Skeletal muscle satellite cell (primary cell): ENCODE results near the gene ERFE.

ENCODE experiments used
- H3K27me3 ChIP-seq: 2 replicates; pipeline ENCODE4 v1.7.0; 2013; ENCODE audit warnings: low read length; ENCODE audit not compliant: control insufficient read depth, insufficient read depth
- H3K36me3 ChIP-seq: 2 replicates; pipeline ENCODE4 v1.7.0; 2013; ENCODE audit warnings: mild to moderate bottlenecking, control low read depth, low read length; ENCODE audit not compliant: insufficient read depth
- H3K4me1 ChIP-seq: 2 replicates; pipeline ENCODE4 v1.7.0; 2013; ENCODE audit warnings: low read length; ENCODE audit not compliant: control insufficient read depth, insufficient read depth
- H3K4me2 ChIP-seq: 2 replicates; pipeline ENCODE4 v1.7.0; 2013; ENCODE audit warnings: mild to moderate bottlenecking, low read length
- H3K4me3 ChIP-seq: 2 replicates; pipeline ENCODE4 v1.7.0; 2013; ENCODE audit warnings: low read length
- H3K9ac ChIP-seq: 2 replicates; pipeline ENCODE4 v1.7.0; 2013; ENCODE audit warnings: mild to moderate bottlenecking, low read depth, low read length, moderate library complexity
- H3K9me3 ChIP-seq: replicated peaks from 2 replicates; pipeline ENCODE4 v1.7.0; 2013; ENCODE audit warnings: mild to moderate bottlenecking, control low read depth, low read length

Gene ERFE

DNA sequence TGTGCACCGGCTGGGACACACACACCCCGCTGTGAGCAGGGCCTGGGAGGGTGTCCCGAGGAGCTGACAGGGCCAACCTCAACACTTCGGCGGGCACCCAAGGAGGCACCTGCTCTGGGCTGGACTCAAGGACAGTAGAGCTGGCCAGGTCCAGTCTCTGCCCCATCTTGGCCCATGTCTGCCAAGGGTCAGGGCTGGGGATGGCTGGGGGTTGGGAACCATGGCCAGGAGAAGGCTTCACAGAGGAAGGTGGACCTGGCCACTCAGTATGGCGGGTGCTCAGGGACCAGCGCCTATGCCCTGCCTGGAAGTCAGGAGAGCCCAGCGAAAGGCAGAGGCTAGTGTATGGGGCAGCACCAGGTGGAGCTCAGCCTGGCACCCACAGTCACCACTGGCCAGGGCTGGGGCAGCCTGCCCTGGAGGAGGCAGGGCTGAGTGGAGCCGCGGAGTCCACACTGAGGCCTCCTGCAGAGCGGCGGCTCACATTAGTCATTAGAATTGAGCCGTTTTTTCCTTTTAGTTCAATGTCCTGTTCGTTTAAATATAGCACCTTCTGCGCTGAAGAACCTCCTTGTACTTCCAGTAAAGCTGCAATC, 4.2 kb downstream of the ERFE start:
- H3K4me3 ChIP-seq, result no peak overlapping the region
- H3K4me2 ChIP-seq, result no peak overlapping the region
- H3K36me3 ChIP-seq, result peaks cover 7% of the 10 kb centered on the region
- no peak overlapping the region for H3K9ac ChIP-seq
- no peaks in the 10 kb centered on the region for H3K9me3 ChIP-seq
- no peaks in the 10 kb centered on the region for H3K27me3 ChIP-seq
- peaks cover 26% of the 10 kb centered on the region for H3K4me1 ChIP-seq

- Histone ChIP-seq H3K9me3 (no peaks in the 10 kb centered on the region), H3K4me3 (no peak overlapping the region), H3K4me1 (peaks cover 33% of the 10 kb centered on the region), H3K27me3 (no peaks in the 10 kb centered on the region), H3K9ac (no peak overlapping the region), H3K4me2 (no peak overlapping the region), H3K36me3 (peaks cover 14% of the 10 kb centered on the region)
These were observed 4.9 kb downstream of the ERFE start for GRCh38 chr2:238163481-238164198.

GRCh38 chr2:238164906-238165287, 6.1 kb downstream of the ERFE start:
- H3K27me3 ChIP-seq, result no peaks in the 10 kb centered on the region
- H3K9me3 ChIP-seq, result no peaks in the 10 kb centered on the region
- H3K4me3 ChIP-seq, result no peak overlapping the region
- H3K4me1 ChIP-seq, result peaks cover 37% of the 10 kb centered on the region
- H3K4me2 ChIP-seq, result no peak overlapping the region
- H3K36me3 ChIP-seq, result peaks cover 19% of the 10 kb centered on the region
- no peak overlapping the region for H3K9ac ChIP-seq

DNA sequence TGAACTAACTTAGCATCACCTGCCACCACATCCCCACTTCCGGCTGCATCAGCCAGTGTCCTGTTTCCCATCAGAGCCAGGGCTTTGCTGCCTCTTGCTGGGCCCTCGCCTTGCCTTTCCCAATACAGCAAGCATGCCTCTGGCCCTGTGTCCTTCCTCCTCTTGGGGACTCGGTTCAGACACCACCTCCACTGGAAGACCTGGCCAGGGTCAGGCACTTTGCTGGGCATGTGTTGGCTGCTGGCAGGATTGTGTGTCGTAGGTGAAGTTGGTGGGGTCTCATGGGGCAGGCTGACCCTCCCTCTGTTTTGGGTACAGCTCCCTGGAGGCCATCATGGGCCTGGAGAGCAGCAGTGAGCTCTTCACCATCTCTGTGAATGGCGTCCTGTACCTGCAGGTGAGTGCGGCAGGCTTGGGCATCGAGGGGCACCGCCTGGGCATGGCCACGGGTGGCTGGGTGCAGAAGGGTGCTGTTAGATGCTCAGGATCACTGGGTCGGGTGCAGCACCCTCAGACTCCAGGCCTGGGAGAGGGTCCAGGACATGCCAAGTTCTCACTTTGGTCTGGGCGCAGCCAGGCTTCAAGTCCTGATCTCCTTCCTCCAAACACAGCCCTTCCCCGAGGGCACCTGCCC, 6.6 kb downstream of the ERFE start:
- no peak overlapping the region for H3K9ac ChIP-seq
- H3K27me3 ChIP-seq, result no peaks in the 10 kb centered on the region
- no peak overlapping the region for H3K4me3 ChIP-seq
- no peak overlapping the region for H3K4me2 ChIP-seq
- H3K36me3 ChIP-seq, result peaks cover 21% of the 10 kb centered on the region
- H3K9me3 ChIP-seq, result no peaks in the 10 kb centered on the region
- H3K4me1 ChIP-seq, result peaks cover 37% of the 10 kb centered on the region

DNA sequence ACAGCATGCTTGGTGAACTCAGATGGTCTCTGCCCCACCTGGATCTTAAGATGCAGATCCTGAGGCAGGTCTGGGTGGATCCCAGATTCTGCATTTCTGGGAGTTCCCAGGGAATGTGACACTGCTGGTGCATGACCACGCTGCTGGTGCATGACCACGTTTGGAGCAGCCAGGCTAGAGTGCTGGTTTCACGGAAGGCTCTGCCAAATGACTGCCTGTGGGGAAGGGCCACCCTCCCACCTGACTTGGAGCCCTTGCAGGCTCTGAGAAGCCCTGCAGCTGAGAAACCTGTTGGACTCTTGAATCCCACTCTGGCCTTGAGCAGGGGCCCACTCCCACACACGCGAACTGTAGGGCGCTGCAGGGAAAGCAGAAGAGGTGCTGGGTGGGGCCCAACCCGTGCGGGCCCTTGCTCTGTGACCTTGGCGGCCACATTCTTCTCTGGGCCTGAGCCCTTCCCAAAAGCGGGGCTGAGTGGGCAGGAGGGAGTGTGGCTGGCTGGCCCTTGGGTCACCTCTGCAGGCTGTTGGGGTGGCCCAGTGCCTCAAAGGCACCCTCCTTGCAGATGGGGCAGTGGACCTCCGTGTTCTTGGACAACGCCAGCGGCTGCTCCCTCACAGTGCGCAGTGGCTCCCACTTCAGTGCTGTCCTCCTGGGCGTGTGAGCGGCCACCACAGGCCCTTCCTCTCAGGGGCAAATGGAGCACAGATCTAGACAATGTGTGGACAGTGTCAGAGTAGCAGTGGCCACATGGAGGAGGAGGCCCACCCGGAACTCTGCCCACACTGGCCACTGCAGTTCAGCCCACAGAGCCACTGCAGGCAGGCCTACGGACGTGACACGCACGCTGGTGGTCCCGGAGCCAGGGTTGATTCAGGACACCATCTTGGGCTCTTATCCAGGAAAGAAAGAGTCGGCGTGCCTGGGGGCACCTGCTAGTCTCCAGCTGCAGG, 7.9 kb downstream of the ERFE start:
- H3K36me3 ChIP-seq, result peaks cover 31% of the 10 kb centered on the region
- no peak overlapping the region for H3K4me2 ChIP-seq
- H3K9ac ChIP-seq, result no peak overlapping the region
- H3K4me3 ChIP-seq, result no peak overlapping the region
- no peaks in the 10 kb centered on the region for H3K9me3 ChIP-seq
- no peaks in the 10 kb centered on the region for H3K27me3 ChIP-seq
- H3K4me1 ChIP-seq, result peaks cover 39% of the 10 kb centered on the region

- H3K4me3 ChIP-seq, result no peak overlapping the region
- H3K4me2 ChIP-seq, result no peak overlapping the region
- no peaks in the 10 kb centered on the region for H3K27me3 ChIP-seq
- H3K9ac ChIP-seq, result no peak overlapping the region
- peaks cover 36% of the 10 kb centered on the region for H3K36me3 ChIP-seq
- no peaks in the 10 kb centered on the region for H3K9me3 ChIP-seq
- H3K4me1 ChIP-seq, result peaks cover 41% of the 10 kb centered on the region
These were observed 8.6 kb downstream of the ERFE start for GRCh38 chr2:238167344-238167715.

GRCh38 chr2:238167761-238168160, 9.0 kb downstream of the ERFE start:
- H3K9me3 ChIP-seq, result no peaks in the 10 kb centered on the region
- no peak overlapping the region for H3K4me3 ChIP-seq
- no peaks in the 10 kb centered on the region for H3K27me3 ChIP-seq
- H3K36me3 ChIP-seq, result peaks cover 40% of the 10 kb centered on the region
- peaks cover 41% of the 10 kb centered on the region for H3K4me1 ChIP-seq
- H3K9ac ChIP-seq, result no peak overlapping the region
- no peak overlapping the region for H3K4me2 ChIP-seq

DNA sequence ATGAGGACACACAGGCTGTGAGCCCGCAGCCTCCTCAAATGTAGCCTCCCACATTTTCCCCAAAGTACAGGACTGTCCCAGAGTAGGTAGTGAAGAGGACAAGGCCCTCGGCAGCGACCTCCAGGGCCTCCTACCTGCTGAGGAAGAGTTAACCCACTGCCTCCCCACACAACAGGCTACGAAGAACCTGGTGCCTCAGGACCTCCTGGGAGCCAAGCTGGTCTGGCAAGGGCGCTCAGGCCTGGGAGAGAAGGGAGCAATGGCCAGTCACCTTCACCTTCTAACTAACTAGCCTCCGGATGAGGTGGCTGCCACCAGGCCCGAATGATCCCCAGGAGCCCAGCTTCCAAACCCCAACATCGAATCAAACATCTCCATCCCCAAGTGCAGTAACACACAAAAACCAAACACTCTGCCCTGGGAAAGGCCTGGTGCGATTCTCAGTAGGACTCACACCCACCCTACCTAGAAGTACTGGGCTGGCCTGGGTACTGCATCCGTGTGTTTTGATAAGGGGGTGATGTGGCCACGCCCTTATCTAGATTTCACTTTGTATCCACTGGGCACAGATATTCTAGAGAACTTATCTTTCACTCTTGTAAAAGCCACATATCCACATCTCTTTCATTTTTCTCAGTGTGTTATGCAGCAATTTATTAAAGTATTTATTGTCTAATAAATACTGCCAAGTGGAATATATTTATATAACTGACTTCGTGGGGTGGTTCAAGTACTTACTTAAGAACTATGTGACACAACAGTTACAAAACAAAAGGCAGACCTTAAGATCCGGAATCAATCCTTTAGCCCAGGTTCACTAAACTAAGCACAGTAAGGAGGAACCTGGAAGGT, 9.7 kb downstream of the ERFE start:
- H3K4me2 ChIP-seq, result peak overlapping the region; percentile 77
- H3K9ac ChIP-seq, result peak overlapping the region; percentile 67
- H3K4me3 ChIP-seq, result peak overlapping the region; percentile 25
- peaks cover 41% of the 10 kb centered on the region for H3K4me1 ChIP-seq
- no peaks in the 10 kb centered on the region for H3K9me3 ChIP-seq
- H3K36me3 ChIP-seq, result peaks cover 47% of the 10 kb centered on the region
- no peaks in the 10 kb centered on the region for H3K27me3 ChIP-seq

- H3K36me3 ChIP-seq, result peaks cover 54% of the 10 kb centered on the region
- H3K9ac ChIP-seq, result peak overlapping the region; percentile 67
- peak overlapping the region; percentile 54 for H3K4me3 ChIP-seq
- no peaks in the 10 kb centered on the region for H3K9me3 ChIP-seq
- H3K4me2 ChIP-seq, result peak overlapping the region; percentile 77
- H3K27me3 ChIP-seq, result no peaks in the 10 kb centered on the region
- peaks cover 41% of the 10 kb centered on the region for H3K4me1 ChIP-seq
These were observed 10.4 kb downstream of the ERFE start for GRCh38 chr2:238169048-238169707.

GRCh38 chr2:238169708-238170251, 11.0 kb downstream of the ERFE start:
- Histone ChIP-seq H3K4me3 (peak overlapping the region; percentile 54), H3K9ac (peak overlapping the region; percentile 67), H3K27me3 (no peaks in the 10 kb centered on the region), H3K4me2 (peak overlapping the region; percentile 77), H3K4me1 (peaks cover 41% of the 10 kb centered on the region), H3K9me3 (no peaks in the 10 kb centered on the region), H3K36me3 (peaks cover 59% of the 10 kb centered on the region)
